GM19452 (cell line): Measurements from ENCODE around the gene VPS8.

Experiments used
- ATAC-seq: cut with Tn5 transposase; IDR thresholded peaks from one replicate; pipeline ENCODE4 v1.9.1; 2021; ENCODE audit not compliant: unreplicated experiment

VPS8 gene

DNA sequence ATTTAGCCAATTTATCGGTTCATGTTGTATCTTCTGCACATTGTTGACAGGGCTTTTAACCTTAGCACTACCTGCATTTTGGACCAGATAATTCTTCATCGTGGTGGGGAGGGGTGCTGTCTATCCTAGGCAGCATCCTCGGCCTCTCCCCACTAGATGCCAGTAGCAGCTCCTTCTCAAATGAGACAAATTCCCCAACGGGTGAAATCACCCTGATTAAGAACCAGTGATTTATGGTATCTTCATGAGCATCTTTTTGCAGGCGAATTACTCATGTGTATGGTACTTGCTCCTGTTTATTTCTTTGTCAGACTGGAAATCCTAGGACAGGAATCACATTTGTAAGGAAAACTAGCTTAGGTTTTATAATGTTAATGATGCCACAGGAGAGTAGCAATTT, 272.9 kb downstream of the VPS8 start:
- ATAC-seq = no peak

DNA sequence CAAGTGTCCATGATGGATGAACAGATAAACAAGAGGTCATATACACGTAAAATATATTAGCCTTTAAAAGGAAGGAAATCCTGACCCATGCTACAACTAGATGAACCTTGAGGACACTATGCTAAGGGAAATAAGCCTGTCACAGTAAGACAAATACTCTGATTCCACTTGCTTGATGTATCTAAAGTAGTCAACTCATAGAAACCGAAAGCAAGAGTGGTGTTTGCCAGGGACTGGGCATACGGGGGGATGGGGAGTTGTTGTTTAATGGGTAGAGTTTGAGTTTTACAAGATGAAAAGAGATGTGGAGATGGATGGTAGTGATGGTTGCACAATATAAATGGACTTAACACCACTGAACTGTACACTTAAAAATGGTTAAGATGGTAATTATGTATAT, 275.5 kb downstream of the VPS8 start:
- ATAC-seq = no peak

DNA sequence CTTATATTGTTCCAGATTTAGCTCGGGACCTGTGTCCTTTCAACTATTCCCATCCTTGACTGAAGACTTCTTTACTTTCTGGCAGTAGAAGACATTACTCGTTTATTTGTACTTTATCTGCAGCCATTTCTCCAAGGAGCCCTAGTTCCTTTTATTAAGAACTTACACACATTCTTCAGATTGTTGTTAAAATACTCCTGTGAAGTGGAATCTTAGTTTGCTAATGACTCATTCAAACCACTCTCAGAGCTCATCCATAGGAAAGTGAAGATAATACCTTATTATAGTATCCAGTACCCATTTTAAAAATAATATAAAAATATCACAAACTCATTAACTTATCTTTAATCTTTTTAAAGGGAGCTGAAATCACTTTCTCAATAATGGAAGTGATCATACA, 277.4 kb downstream of the VPS8 start:
- no peak for ATAC-seq

DNA sequence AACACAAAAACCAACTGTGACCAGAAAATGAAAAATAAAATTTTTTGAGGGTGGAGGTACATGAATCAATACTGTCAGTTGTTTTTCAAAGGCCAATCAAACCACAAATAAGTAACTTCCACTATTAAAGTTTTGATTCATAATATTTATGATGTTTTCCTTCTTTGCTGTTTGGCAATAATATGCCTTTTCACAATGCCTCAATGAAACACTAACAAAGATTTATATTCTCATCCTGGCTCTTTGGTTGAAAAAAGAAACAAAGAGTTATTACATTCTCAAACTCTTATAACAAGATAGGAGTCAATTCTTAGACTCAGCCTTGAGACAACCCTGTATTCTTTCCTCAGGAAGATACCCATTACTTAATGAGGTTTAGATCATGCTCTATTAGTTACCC, 277.8 kb downstream of the VPS8 start:
- no peak for ATAC-seq

DNA sequence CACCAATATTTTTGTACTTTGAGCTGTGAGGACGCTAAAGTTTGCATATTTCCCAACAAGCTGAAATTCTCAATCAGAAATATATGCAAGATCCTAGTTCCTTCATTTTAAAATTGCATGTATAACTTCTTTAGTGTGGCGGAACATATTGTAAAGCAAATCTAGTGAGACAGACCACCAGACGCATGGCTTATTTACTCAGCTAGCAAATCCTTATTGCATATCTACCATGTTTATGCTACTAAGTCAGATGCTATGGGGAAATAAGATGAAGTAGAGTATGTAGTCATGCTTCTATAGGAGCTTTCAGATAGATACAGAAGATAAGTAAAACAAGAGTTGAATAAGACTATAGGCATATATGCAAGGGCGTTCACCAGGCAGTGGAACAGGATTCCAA, 278.8 kb downstream of the VPS8 start:
- ATAC-seq = no peak

DNA sequence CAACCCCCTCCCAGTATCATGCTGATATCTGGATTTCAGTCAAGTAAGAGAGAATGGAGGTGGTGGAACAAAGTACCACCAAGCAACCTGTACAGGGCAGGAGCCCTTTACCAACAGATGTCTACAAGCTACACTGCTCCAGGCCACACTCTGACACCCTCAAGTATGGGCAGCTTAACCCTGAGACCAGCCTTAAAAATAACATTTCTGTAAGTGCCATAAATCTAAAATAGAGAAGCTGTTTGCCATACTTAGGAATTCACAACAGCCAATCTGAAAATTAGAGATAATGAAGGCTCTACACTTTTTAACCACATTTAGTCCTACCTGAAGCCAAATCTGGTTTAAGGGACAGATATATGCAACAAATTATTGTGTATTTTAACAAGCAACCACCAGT, 281.1 kb downstream of the VPS8 start:
- ATAC-seq = no peak

DNA sequence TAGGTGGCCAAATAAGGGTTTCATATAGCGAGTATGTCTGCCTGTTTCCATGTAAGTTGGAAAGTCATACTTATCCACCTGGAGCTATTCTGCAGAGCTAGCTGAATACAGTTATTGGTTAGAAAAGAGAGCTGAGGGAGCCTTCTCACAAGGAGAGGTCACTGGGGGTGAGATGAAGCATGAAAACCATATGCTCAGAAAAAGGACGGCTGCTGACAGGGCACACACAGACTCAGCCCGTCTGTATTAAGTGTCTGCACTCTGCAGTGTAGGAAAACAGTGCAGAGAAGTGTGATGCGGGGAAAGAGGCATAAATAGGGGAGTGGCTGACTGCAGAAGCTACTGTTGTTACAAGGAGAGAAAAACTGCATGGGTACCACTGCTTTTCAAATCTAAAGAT, 282.7 kb downstream of the VPS8 start:
- ATAC-seq = no peak
